Epithelial cell of proximal tubule (primary cell): ENCODE measurements around the gene CELF5. TPM values are rescaled to one million over a fixed set of nuclear protein-coding genes. Genes with fewer than 3 reads are reported as not detected.
A peak's percentile ranks its signal among the peaks of the same experiment; 100 is the strongest.
"Not testable (repeated sequence)": the region's sequence is repeated elsewhere in the genome, so short reads cannot be mapped to it uniquely, and the experiment has no call there.

ENCODE experiments used
- DNase-seq: peaks from one replicate; pipeline ENCODE4 v3.0.0-alpha.2; 2011; ENCODE audit warnings: low read depth
- H3K4me3 ChIP-seq: 2 replicates; pipeline ENCODE4 v1.5.1; 2011; ENCODE audit warnings: low read depth, mild to moderate bottlenecking, low read length
- total RNA-seq: library from RNA; depleted of rRNA; stranded (reverse); fragments of >200 nt; gene quantifications from 2 replicates; pipeline ENCODE4 v1.2.3, GENCODE V29; 2015
- TF ChIP-seq, protein P1 (sequence below): conservative IDR thresholded peaks from 2 replicates; pipeline ENCODE4 v1.5.1; 2012; ENCODE audit warnings: low read depth, mild to moderate bottlenecking, low read length

CELF5 gene
- total RNA-seq, 1 donor from 2014 or later, result not detected

DNA sequence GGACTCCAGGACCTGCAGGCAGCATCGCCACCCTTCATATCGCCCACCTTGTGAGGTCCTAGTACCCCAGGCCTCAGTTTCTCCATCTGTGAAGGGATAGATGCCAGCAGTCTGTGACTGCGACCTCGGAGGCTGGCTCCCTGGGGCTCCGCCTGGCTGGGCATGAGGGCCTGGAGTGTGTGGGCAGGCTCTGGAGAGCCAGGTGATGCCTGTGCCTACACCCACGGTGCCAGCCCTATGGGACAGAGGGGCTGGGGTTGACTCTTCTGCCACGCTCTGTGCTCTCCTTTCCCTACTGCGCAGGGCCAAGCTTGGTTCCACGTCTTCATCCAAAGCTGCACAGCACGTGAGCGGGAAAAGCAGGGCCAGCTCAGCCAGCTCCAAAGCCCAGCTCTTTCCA is 115.9 kb downstream of the CELF5 start:
- TF ChIP-seq, protein P1, sequence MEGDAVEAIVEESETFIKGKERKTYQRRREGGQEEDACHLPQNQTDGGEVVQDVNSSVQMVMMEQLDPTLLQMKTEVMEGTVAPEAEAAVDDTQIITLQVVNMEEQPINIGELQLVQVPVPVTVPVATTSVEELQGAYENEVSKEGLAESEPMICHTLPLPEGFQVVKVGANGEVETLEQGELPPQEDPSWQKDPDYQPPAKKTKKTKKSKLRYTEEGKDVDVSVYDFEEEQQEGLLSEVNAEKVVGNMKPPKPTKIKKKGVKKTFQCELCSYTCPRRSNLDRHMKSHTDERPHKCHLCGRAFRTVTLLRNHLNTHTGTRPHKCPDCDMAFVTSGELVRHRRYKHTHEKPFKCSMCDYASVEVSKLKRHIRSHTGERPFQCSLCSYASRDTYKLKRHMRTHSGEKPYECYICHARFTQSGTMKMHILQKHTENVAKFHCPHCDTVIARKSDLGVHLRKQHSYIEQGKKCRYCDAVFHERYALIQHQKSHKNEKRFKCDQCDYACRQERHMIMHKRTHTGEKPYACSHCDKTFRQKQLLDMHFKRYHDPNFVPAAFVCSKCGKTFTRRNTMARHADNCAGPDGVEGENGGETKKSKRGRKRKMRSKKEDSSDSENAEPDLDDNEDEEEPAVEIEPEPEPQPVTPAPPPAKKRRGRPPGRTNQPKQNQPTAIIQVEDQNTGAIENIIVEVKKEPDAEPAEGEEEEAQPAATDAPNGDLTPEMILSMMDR, result no peak
- H3K4me3 ChIP-seq, result no peak overlapping the region
- DNase-seq, result no peak

DNA sequence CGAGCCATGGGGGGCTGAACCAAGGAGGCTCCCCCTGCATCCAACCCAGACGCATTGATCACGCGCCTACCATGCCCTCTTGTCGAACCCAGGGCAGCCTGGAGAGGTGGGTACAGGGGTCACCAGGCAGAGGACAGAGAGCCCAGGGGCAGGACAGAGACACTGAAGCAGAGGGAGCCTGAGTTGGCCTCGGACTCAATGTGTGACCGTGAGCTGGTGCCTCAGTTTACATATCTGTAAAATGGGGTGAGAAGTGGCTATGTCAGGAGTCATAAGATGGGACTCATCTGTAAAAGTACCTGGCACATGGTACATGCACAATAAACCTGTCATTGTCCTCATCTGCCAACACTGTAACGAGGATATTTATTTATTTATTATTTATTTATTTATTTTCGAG is 117.8 kb downstream of the CELF5 start:
- TF ChIP-seq, protein P1, result no peak
- no peak overlapping the region for H3K4me3 ChIP-seq
- DNase-seq, result no peak

DNA sequence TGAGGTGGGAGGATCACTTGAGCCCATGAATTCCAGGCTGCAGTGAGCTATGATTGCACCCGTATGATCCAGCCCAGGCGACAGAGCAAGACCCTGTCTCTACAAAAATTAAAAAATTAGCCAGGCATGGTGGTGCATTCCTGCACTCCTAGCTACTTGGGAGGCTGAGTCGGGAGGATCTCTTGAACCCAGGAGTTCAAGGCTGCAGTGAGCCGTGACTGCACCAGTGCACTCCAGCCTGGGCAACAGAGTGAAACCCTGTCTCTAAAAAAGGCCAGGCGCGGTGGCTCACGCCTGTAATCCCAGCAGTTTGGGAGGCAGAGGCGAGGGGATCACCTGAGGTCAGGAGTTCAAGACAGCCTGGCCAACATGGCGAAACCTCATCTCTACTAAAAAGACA is 118.5 kb downstream of the CELF5 start:
- H3K4me3 ChIP-seq, result not testable (repeated sequence)

DNA sequence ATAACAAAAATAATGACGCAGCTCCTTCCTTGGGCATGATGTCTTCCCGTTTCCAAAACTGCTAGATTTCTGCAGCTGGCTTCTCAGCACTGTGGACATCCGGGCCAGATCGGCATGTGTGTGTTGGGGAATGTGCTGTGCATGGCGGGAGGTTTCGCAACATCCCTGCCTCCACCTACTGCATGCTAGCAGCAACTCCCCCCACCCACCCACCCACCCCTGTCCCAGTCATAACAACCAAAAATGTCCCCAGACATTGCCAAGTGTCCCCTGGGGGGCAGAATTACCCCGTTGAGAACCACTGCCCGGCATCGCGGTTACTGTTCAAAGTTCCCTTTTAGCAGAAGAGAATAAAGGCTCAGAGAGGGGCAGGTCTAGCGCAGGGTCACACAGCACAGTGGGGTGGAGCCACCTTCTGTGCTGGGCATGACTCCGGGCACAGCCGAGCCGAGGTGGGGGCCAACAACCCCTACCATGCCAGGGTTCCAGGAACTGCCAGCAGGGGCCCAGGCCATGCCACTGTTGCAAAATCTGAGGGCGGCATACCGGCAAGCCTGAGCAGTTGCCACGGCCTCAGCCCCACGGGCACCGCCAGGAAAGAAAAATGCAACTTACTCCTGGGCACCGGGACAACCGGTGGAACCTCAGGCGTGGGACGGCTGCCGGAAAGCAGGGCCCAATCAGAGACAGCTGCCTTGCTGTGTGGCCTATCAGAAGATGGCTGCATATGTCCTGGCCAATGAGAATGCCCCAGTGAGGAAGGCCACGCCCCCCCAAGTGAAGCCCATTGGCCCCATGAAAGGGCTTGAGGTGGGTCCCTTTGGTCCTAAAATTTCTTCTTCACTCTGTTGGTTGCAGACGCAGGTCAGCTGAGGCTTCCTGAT is 119.4 kb downstream of the CELF5 start:
- peak; percentile 54 for DNase-seq
- H3K4me3 ChIP-seq, result peak overlapping the region; percentile 50
- TF ChIP-seq, protein P1, result peak; percentile 11

More for the DNA sequence above, 118.5 kb downstream of the CELF5 start:
- DNase-seq, result not testable (repeated sequence)

DNA sequence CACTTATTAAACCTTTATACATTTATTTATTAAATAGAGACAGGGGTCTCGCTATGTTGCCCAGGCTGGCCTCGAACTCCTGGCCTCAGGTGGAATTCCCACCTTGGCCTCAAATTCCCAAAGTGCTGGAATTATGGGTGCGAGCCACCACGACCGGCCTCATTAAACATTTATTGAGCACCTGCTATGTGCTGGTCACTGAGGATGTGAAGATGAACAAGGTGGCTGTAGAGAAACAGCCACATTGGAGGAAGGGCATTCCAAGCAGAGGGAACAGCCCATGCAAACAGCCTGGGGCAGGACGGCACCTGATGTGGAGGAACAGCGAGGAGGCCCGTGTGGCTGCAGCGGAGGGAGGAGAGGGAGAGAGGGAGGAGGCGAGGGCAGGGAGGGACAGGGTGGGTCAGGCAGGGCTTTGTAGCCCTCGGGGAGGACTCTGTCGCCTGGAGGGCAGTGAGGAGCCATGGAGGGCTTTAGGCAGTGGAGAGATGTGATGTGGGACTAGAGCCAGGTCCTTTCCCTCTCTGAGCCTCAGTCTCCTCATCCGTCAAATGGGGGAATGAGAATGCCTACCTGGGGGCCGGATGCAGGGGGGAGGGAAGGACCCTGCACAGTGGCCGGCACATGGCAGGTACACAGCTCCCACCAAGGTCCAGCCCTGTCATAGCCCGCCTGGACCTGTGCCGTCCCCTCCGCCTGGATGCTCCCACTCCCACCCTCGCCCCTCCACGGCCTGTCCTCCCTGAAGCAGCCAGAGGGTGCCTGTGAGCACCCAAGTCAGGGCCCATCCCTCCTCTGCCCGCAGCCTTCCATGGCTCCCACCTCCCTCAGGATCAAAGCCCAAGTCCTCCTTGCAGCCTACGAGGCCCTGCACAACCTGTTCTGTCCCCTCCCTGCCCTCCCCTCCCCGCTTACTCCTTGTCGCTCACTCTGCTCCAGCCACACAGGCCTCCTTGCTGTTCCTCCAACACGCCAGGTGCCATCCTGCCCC is 120.4 kb downstream of the CELF5 start:
- no peak overlapping the region for H3K4me3 ChIP-seq
- TF ChIP-seq, protein P1, result no peak
- DNase-seq, result no peak

DNA sequence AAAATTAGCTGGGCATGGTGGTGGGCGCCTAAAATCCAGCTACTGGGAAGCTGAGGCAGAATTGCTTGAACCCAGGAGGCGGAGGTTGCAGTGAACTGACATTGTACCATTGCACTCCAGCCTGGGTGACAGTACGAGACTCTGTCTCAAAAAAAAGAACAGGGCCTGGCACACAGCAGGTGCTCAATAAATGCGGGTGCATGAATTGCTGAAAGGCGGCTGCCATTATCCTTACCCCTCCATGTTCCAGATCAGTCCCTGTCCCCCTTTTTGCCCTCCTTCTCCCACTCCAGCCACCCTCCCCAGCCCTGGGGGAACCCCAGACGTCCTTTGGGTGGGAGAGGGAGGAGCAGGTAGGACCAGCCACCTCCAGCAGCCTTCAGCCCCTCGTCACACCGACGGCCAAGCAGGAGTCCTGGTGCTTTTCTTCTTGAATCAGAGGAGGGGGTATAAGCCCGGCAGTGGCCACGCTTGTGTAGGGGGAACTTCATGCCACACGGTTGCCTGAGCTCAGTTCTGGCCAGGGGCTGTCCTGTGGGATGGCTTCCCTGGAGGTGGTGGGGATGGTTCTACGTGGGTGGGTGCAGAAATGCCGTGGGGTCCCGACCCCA is 121.5 kb downstream of the CELF5 start:
- no peak for DNase-seq
- no peak overlapping the region for H3K4me3 ChIP-seq
- TF ChIP-seq, protein P1, result no peak

Other genes starting within 250 kb of the CELF5 start
- gene TLE6, start 247.1 kb upstream of the CELF5 start, total RNA-seq, result 0.58 and 1.0 TPM in 2 replicates
- 1.6 and 2.9 TPM in 2 replicates for gene TLE2, start 195.4 kb upstream of the CELF5 start, total RNA-seq
- gene TLE5, start 162.2 kb upstream of the CELF5 start, total RNA-seq, result 238 and 310 TPM in 2 replicates
- gene GNA11, start 130.3 kb upstream of the CELF5 start, total RNA-seq, result 40.5 and 75.6 TPM in 2 replicates
- gene GNA15, start 88.6 kb upstream of the CELF5 start, total RNA-seq, result 1.2 TPM in 2 replicates
- not detected in 2 replicates for gene S1PR4, start 45.9 kb upstream of the CELF5 start, total RNA-seq
- 59.7 and 116 TPM in 2 replicates for gene NCLN, start 38.7 kb upstream of the CELF5 start, total RNA-seq
- gene NFIC, start 141.9 kb downstream of the CELF5 start, total RNA-seq, result 16.8 and 31.2 TPM in 2 replicates